ENCODE results near the gene OR2V1. TPM values are rescaled to one million over a fixed set of nuclear protein-coding genes. Genes with fewer than 3 reads are reported as not detected.
"Not testable (repeated sequence)": the region's sequence is repeated elsewhere in the genome, so short reads cannot be mapped to it uniquely, and the experiment has no call there.

OR2V1 gene
- total RNA-seq, 1 donor from 2014 or later, result not detected

DNA sequence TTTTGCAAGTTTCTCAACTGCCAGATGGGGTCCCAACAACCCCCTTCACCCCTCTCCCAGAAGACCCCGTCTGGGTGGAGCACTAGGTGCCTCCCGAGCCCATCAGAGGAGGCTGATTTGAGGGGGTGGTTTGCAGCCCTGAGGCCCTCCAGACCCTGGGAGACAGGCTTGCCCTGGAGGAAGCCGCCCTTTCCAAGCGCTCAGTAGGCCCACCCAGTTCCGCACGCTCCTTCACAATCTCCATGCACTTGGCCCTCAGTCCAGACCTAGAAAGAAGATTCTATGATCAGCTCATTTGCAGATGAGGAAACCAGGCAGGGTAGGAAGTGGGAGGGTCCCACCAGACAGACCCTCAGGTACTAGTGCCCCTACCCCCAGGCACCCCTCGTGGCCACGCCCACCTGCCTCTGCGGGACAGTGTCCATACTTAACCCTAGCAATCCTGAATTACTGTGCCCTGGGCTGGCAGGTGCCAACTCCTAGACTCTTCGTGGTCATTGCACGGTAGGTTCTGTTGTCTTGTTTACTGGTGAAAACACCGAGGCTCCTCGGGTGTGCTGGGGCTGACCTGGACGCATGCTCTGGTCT, 22.3 kb downstream of the OR2V1 start:
- Mint-ChIP-seq H3K9me3 (no peaks in the 10 kb centered on the region), H3K4me3 (no peak overlapping the region), H3K36me3 (no peaks in the 10 kb centered on the region), H3K27ac (no peak overlapping the region), H3K4me1 (ENCODE audit: unreplicated experiment) (peaks cover 4% of the 10 kb centered on the region), H3K27me3 (peaks cover 93% of the 10 kb centered on the region)
- TF ChIP-seq, protein P1, sequence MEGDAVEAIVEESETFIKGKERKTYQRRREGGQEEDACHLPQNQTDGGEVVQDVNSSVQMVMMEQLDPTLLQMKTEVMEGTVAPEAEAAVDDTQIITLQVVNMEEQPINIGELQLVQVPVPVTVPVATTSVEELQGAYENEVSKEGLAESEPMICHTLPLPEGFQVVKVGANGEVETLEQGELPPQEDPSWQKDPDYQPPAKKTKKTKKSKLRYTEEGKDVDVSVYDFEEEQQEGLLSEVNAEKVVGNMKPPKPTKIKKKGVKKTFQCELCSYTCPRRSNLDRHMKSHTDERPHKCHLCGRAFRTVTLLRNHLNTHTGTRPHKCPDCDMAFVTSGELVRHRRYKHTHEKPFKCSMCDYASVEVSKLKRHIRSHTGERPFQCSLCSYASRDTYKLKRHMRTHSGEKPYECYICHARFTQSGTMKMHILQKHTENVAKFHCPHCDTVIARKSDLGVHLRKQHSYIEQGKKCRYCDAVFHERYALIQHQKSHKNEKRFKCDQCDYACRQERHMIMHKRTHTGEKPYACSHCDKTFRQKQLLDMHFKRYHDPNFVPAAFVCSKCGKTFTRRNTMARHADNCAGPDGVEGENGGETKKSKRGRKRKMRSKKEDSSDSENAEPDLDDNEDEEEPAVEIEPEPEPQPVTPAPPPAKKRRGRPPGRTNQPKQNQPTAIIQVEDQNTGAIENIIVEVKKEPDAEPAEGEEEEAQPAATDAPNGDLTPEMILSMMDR (conservative IDR thresholded peaks at IDR 0.05), result no peak
- DNase-seq (ENCODE audit: extremely low spot score, unreplicated experiment), result peak; percentile 64

DNA sequence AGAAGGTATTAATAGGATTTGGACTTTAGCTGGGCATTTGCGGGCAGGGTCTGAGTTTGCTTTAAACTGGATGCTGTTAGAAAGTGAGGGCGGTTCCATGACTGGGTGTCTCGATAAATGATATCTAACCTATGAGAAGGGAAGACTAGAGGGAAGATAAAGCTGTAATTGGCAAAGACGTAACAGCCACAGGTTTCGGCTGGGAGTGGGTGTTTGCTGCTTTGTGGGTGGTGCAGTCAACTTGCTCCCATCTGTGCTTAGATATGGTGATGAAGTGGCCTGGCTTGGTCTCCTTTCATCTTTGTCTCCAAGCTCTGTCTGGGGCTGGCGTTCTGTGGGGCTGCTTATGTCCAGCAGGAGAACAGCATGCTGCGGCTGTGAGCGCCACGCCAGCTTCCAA, 23.3 kb downstream of the OR2V1 start:
- Mint-ChIP-seq H3K36me3 (no peaks in the 10 kb centered on the region), H3K27me3 (peaks cover 91% of the 10 kb centered on the region), H3K9me3 (no peaks in the 10 kb centered on the region), H3K27ac (no peak overlapping the region), H3K4me1 (ENCODE audit: unreplicated experiment) (peaks cover 4% of the 10 kb centered on the region), H3K4me3 (no peak overlapping the region)
- peak; percentile 36 for DNase-seq (ENCODE audit: extremely low spot score, unreplicated experiment)
- TF ChIP-seq, protein P1 (conservative IDR thresholded peaks at IDR 0.05), result no peak

DNA sequence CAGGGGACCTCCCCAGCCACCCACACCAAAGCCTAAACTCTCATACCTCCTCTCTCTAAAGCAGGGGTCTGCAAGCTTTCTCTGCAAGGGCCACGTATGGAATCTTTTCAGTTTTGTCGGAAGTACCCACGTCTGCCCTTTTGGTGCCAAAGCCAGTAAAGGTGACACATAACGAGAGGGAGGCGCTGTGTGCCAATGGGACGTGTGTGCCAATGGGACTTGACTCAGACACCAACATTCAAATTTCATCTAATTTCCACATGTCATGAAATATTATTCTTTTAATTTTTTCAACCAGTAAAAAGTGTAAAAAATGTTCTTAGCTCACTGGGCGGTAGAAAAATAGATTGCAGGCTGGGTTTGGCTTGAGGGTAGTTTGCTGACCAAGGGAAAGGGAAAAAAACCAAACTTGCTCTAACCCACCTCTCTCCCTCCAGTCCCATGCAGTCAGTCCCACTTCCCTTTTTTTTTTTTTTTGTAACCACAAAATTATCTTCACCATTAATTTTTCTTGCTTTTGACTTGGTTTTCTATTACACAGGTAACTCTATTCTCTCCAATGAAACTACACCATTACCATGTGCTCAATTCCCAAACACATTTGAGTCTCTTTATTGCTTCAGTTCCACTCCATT, 25.5 kb downstream of the OR2V1 start:
- peaks cover 69% of the 10 kb centered on the region for H3K27me3 Mint-ChIP-seq
- H3K4me1 Mint-ChIP-seq (ENCODE audit: unreplicated experiment), result peaks cover 4% of the 10 kb centered on the region
- no peak overlapping the region for H3K27ac Mint-ChIP-seq
- DNase-seq (ENCODE audit: extremely low spot score, unreplicated experiment), result no peak
- TF ChIP-seq, protein P1 (conservative IDR thresholded peaks at IDR 0.05), result no peak
- H3K4me3 Mint-ChIP-seq, result no peak overlapping the region
- no peaks in the 10 kb centered on the region for H3K36me3 Mint-ChIP-seq
- H3K9me3 Mint-ChIP-seq, result no peaks in the 10 kb centered on the region

DNA sequence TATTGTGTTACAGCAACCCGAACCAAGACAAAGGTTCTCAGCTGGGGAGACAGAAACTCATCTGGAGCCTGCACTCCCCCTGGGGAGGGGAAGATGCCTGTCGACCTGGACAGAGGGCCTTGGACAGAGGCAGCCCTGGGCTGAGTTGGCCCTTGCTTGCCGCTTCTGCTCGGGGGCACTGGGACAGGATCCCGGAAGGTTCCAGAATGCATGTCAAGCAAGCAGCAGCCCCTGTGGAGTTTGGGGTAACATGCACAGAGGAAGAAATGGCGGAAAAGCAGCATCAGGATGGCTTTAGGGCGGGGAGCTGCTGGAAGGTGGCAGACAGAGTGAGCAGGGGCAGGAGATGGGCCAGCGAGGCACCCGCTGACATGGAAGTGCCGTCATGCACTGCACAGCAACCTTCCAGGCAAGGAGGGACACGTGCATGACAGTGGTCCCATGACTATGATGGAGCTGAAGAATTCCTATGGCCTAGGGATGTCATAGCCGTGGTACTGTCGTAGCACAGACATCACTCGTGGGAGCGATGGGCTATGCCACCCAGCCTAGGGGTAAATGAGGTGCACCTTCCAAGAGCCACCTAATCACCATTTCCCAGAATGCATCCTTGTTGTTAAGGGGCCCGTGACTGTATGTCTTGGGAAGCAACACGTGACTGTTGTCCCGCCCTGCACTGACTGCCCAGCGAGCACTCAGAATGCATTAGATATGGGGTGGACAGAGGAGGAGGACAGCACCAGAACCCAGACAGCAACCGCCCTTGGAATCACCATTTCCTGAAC, 26.2 kb downstream of the OR2V1 start:
- DNase-seq (ENCODE audit: extremely low spot score, unreplicated experiment), result peak; percentile 59
- peaks cover 69% of the 10 kb centered on the region for H3K27me3 Mint-ChIP-seq
- not testable (repeated sequence) for H3K27ac Mint-ChIP-seq; H3K9me3 Mint-ChIP-seq; H3K36me3 Mint-ChIP-seq; H3K4me3 Mint-ChIP-seq; H3K4me1 Mint-ChIP-seq (ENCODE audit: unreplicated experiment)

DNA sequence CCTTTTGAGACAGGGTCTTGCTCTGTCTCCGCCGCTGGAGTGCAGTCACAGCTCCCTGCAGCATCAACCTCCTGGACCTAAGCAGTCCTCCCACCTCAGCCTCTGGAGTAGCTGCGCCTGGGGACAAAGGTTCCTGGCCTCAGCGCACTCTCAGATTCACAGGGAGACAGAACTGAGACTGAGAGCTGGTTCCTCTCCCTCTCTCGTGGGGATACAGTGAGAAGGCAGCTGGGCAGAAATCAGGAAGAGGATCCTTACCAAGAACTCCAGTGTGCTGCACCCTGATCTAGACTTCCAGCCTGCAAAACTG, 26.8 kb downstream of the OR2V1 start:
- DNase-seq (ENCODE audit: extremely low spot score, unreplicated experiment); H3K36me3 Mint-ChIP-seq; H3K9me3 Mint-ChIP-seq: not testable (repeated sequence)
- Mint-ChIP-seq H3K4me3 (peak overlapping the region; percentile 75), H3K27ac (peak overlapping the region; percentile 35), H3K4me1 (ENCODE audit: unreplicated experiment) (peaks cover 13% of the 10 kb centered on the region), H3K27me3 (peaks cover 69% of the 10 kb centered on the region)

DNA sequence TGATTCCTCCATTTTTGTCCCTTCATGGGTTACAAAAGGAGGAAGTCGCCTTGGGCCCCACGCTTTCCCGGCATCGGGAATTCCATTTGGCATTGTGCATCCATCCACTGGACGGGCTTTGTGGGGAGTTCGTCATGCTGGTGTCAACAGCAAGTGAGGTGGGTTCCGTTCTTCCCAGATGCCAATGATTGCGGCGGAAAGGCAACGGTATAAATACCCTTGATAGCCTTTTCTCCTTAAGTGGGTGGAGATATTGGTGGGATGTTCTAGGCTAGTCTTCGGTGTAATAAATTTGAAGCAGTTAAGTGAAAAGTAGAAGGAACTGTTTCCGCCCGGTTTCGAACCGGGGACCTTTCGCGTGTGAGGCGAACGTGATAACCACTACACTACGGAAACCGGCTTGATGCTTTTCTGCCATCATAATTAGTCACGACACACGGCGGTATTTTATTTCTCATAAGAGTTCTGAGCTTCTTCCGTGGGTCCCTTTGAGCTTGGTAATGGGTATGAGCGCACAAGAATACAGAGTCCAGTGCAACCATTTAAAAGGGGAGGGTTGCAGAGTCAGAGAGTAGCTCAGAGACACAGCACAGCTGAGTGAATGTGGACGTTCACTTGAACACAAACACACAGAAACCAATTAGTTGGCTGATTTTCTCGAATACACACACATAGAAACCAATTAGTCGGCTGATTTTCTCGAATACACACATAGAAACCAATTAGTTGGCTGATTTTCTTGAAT, 28.9 kb downstream of the OR2V1 start:
- not testable (repeated sequence) for H3K27ac Mint-ChIP-seq; H3K9me3 Mint-ChIP-seq; H3K4me3 Mint-ChIP-seq; H3K36me3 Mint-ChIP-seq; DNase-seq (ENCODE audit: extremely low spot score, unreplicated experiment)
- H3K27me3 Mint-ChIP-seq, result peaks cover 55% of the 10 kb centered on the region
- H3K4me1 Mint-ChIP-seq (ENCODE audit: unreplicated experiment), result peaks cover 13% of the 10 kb centered on the region

DNA sequence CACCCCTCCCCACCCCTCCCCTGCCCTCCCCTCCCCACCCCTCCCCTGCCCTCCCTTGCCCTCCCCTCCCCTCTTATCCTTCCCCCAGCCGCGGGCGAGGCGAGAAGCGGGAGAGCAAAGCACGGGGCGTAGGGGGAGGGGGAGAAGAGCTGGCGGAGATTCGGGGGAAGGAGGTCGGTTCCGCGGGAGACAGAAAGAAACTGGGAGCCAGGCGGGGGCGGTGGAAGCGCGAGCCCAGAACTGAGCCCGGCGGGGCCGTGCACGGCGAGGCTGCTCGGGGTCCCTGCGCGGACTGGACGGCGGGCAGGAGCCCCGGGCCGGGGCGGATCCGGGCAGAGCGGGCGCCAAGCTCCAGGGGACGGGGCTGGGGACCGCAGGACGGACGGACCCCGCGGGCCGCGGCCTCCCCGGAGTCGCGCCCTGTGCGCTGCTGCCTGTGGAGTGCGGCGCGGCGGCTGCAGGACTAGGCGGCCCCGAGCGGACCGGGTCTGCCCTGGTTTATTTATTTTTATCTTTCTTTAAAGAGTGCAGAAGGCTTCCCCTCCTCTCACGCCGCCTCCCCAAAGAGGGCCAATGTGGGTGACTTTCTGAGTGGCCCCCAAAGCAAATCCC, 29.8 kb downstream of the OR2V1 start:
- not testable (repeated sequence) for H3K4me3 Mint-ChIP-seq, H3K9me3 Mint-ChIP-seq, H3K27ac Mint-ChIP-seq, H3K36me3 Mint-ChIP-seq
- Mint-ChIP-seq H3K4me1 (ENCODE audit: unreplicated experiment) (peaks cover 13% of the 10 kb centered on the region), H3K27me3 (peaks cover 45% of the 10 kb centered on the region)
- peak; percentile 59 for DNase-seq (ENCODE audit: extremely low spot score, unreplicated experiment)

All from type B pancreatic cell (in vitro differentiated cells).